Vagina (tissue), 2 donors: ENCODE measurements around the gene TMEM91. TPM values are rescaled to one million over a fixed set of nuclear protein-coding genes. Genes with fewer than 3 reads are reported as not detected.
A peak's percentile ranks its signal among the peaks of the same experiment; 100 is the strongest.

Source experiments
- DNase-seq, 2 donors: peaks; one replicate each; pipeline ENCODE4 v3.0.0-alpha.2; 2017; ENCODE audit errors: extremely low spot score in 2 of 2
- H3K27ac ChIP-seq: fragments of 200-600 bp; sonication (generic); one replicate; pipeline ENCODE4 v1.5.1; 2019
- H3K27me3 ChIP-seq: fragments of 200-600 bp; sonication (generic); one replicate; pipeline ENCODE4 v1.5.1; 2019
- H3K36me3 ChIP-seq, 2 donors: fragments of 200-600 bp; sonication (generic); one replicate each; pipeline ENCODE4 v1.5.1; 2017 to 2019
- H3K4me1 ChIP-seq: fragments of 200-600 bp; sonication (generic); one replicate; pipeline ENCODE4 v1.5.1; 2019
- H3K4me3 ChIP-seq, 2 donors: fragments of 200-600 bp; sonication (generic); 1 replicate in 1 of 2; 2 replicates in 1 of 2; pipeline ENCODE4 v1.5.1; 2016 to 2019
- H3K9me3 ChIP-seq: fragments of 200-600 bp; sonication (generic); one replicate; pipeline ENCODE4 v1.5.1; 2019
- POLR2A ChIP-seq, 2 donors: fragments of 450-650 bp; IDR thresholded peaks; one replicate each; pipeline ENCODE4 v1.6.1; 2017; ENCODE audit warnings: antibody characterized with exemption in 2 of 2, mild to moderate bottlenecking in 2 of 2, moderate library complexity in 2 of 2
- POLR2AphosphoS5 ChIP-seq, 2 donors: sonication (generic); formaldehyde crosslinking; IDR thresholded peaks; one replicate each; pipeline ENCODE4 v1.9.0; 2017; ENCODE audit warnings: antibody characterized with exemption in 2 of 2, mild to moderate bottlenecking in 2 of 2, low read depth in 1 of 2; ENCODE audit not compliant: insufficient read depth in 1 of 2
- intact Hi-C: fragments of 100-400 bp; cut with DNase I; formaldehyde crosslinking; loops from one replicate; pipeline ENCODE4 v1.15.1; 2023
- total RNA-seq: library from RNA; depleted of rRNA; stranded (reverse); fragments of >200 nt; gene quantifications from one replicate; pipeline ENCODE4 v1.2.3, GENCODE V29; 2016
- TF ChIP-seq, protein P1 (sequence below), 3 experiments: fragments of 450-650 bp in 2 of 3; fragments of 200-600 bp in 1 of 3; sonication (generic) in 1 of 3; IDR thresholded peaks; one replicate each; pipeline ENCODE4 v1.5.1; 2017 to 2019; ENCODE audit warnings: antibody characterized with exemption in 3 of 3, mild to moderate bottlenecking in 2 of 3, moderate library complexity in 2 of 3

TMEM91 gene
- total RNA-seq, 1 donor from 2014 or later: 34.4 TPM

DNA sequence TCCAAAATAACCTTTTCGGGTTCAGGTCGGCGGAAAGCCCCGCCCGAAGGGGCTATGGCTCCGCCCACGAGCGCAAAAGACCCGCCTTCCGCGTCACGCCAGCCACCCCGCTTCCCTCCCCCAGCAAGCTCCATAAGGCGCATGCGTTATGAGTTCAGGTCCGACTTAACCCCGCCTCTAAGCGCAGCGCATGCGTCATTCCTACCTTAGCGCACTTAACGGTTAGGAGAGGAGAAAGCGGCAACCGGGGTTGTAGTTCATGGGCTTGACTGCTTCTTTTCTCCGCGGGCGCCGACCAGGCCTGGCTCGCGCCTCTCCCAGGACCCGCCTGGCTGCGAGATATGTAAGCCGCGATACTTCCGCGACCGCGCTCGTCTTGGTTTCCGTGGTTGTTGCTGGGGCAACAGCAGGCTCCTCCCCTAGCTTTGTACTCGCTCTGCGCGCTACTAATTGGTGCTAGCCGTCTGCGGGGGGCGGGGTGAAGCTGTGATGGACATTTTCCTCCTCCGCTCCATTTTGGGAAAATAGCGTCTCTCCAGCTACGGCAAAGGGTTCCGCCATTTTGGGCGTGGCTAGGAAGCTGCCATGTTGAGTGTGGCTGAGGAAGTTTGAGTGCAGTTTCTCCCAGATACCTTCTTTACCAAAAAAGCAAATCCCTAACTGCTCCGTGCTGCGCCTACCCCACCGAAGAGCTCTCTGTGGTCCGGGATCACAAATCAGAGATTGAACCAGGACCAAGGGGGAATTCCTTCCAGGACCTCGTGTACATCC lies 12.4 kb upstream of the TMEM91 start, which contains the start of gene B9D2:
Gene B9D2, minus strand, starts transcription at position 397 of the 771 bp plus-strand sequence. CDS start 630 bp downstream, outside the sequence.
- intact Hi-C loops: no loop called here
- H3K4me3 ChIP-seq: peak within 1 kb of the TSS; percentile 60 to 86
- peak in 1 of 2 donors; percentile 33 for TF ChIP-seq POLR2A (IDR thresholded peaks at IDR 0.05)
- peak; percentile 95 to 97 for TF ChIP-seq POLR2AphosphoS5 (IDR thresholded peaks at IDR 0.05; ENCODE audit: insufficient read depth in 1 of 2, low read depth in 1 of 2)
- TF ChIP-seq, protein P1, sequence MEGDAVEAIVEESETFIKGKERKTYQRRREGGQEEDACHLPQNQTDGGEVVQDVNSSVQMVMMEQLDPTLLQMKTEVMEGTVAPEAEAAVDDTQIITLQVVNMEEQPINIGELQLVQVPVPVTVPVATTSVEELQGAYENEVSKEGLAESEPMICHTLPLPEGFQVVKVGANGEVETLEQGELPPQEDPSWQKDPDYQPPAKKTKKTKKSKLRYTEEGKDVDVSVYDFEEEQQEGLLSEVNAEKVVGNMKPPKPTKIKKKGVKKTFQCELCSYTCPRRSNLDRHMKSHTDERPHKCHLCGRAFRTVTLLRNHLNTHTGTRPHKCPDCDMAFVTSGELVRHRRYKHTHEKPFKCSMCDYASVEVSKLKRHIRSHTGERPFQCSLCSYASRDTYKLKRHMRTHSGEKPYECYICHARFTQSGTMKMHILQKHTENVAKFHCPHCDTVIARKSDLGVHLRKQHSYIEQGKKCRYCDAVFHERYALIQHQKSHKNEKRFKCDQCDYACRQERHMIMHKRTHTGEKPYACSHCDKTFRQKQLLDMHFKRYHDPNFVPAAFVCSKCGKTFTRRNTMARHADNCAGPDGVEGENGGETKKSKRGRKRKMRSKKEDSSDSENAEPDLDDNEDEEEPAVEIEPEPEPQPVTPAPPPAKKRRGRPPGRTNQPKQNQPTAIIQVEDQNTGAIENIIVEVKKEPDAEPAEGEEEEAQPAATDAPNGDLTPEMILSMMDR (IDR thresholded peaks at IDR 0.05): peak in 1 of 3 experiments; percentile 2
- peak within 1 kb of the TSS; percentile 97 for H3K27ac ChIP-seq
- H3K4me1 ChIP-seq: peaks cover 23% of the 10 kb centered on the region
- no peaks in the 10 kb centered on the region for H3K36me3 ChIP-seq
- H3K27me3 ChIP-seq: no peaks in the 10 kb centered on the region
- no peaks in the 10 kb centered on the region for H3K9me3 ChIP-seq
- peak in 1 of 2 donors; percentile 98 for DNase-seq

DNA sequence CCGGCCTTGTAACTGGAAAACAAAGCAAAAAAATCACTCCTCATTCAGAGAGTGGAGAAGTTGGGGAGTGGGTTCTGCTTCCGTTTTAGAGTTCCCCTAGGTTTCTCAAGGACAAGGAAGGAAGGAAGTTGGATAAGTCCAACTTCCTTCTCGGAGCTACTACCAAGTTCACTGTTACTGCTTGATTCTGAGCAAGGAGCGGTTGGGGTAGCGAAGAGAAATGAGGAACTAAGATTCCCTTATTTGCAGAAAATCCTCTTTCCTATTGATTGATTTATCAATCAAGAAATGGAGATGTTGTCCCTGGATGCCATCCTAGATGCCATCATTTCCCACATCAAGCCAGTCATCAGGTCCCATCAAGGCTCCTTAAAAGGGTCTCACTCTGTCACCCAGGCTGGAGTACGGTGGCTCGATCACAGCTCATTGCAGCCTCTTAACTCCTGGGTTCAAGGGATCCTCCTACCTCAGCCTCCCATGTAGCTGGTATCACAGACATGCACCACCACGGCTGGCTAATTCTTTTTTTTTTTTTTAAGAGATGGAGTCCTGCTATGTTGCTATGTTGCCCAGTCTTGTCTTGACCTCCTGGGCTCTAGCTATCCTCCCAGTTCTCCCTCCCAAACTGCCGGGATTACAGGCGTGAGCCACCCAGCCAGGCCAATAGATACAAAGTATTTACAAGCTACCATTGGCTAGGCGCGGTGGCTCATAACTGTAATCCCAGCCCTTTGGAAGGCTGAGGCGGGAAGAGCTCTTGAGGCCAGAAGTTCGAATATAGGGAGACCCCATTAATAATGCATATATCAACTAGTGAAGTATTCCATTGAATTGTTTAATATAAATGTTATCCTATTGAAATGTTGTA lies 11.6 kb upstream of the TMEM91 start:
- H3K9me3 ChIP-seq: no peaks in the 10 kb centered on the region
- no peak for DNase-seq
- no peaks in the 10 kb centered on the region for H3K27me3 ChIP-seq

DNA sequence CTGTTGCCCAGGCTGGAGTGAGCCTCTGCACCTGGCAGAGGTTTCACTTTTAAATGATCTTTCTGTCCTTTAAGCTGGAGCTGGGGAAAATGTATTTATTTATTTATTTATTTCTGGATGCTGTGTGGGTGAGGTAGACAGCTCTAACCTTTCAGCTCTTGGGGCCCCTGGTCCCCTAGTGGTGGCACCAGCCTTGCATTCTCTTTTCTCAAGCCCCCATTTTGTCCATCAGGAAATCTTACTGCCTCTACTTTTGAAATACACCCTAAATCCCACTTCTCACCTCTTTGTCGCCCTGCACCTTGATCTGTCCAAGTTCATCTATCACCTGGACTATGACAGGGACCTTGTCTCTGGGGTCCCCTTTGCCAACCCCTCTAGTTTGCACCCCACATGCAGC lies 10.2 kb upstream of the TMEM91 start:
- peaks cover 23% of the 10 kb centered on the region for H3K4me1 ChIP-seq
- no peak for TF ChIP-seq POLR2AphosphoS5 (IDR thresholded peaks at IDR 0.05; ENCODE audit: insufficient read depth in 1 of 2, low read depth in 1 of 2)
- TF ChIP-seq, protein P1 (IDR thresholded peaks at IDR 0.05): no peak
- no peak for TF ChIP-seq POLR2A (IDR thresholded peaks at IDR 0.05)
- H3K9me3 ChIP-seq: no peaks in the 10 kb centered on the region
- no peaks in the 10 kb centered on the region for H3K27me3 ChIP-seq
- H3K36me3 ChIP-seq: no peaks in the 10 kb centered on the region
- no peak overlapping the region for H3K4me3 ChIP-seq
- no peak overlapping the region for H3K27ac ChIP-seq
- intact Hi-C loops: no loop called here
- DNase-seq: no peak

More for the DNA sequence above, 11.6 kb upstream of the TMEM91 start:
- TF ChIP-seq, protein P1 (IDR thresholded peaks at IDR 0.05): no peak
- TF ChIP-seq POLR2A (IDR thresholded peaks at IDR 0.05): no peak
- no peak for TF ChIP-seq POLR2AphosphoS5 (IDR thresholded peaks at IDR 0.05; ENCODE audit: insufficient read depth in 1 of 2, low read depth in 1 of 2)
- Histone ChIP-seq H3K4me1 (peaks cover 23% of the 10 kb centered on the region), H3K4me3 (peak overlapping the region; percentile 60 to 86), H3K36me3 (no peaks in the 10 kb centered on the region), H3K27ac (peak overlapping the region; percentile 97)
- intact Hi-C loops: no loop called here

DNA sequence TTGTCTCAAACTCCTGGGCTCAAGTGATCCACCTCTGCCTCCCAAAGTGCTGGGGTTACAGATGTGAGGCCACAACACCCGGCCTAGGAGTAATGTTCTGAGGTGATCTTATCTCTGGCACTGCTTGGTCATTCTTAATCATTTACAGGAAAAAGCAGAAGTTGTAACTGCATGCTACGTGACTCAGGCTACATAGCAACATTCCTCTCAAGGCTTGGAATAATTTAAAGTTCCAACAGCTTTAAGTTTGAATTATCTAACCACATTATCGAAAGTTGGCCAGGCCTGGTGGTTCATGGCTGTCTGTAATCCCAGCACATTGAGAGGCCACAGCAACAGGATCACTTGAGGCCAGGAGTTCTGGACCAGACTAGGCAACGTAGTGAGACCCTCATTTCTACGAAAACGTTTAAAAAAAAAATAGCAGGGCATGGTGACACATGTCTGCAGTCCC lies 8.5 kb upstream of the TMEM91 start:
- H3K27me3 ChIP-seq: no peaks in the 10 kb centered on the region
- no peak overlapping the region for H3K4me3 ChIP-seq
- no peaks in the 10 kb centered on the region for H3K36me3 ChIP-seq
- peaks cover 23% of the 10 kb centered on the region for H3K4me1 ChIP-seq
- no peak for DNase-seq
- H3K27ac ChIP-seq: no peak overlapping the region
- no peaks in the 10 kb centered on the region for H3K9me3 ChIP-seq
- intact Hi-C loops: no loop called here
- TF ChIP-seq POLR2A (IDR thresholded peaks at IDR 0.05) (no peak), POLR2AphosphoS5 (IDR thresholded peaks at IDR 0.05; ENCODE audit: insufficient read depth in 1 of 2, low read depth in 1 of 2) (no peak)
- TF ChIP-seq, protein P1 (IDR thresholded peaks at IDR 0.05): no peak
